B cell (primary cell): ENCODE results near the gene PGM5.

Source experiments
- CTCF ChIP-seq: fragments of 200-600 bp; IDR thresholded peaks from one replicate; pipeline ENCODE4 v1.8.0; 2022; ENCODE audit warnings: antibody characterized with exemption, mild to moderate bottlenecking
- EZH2 ChIP-seq: IDR thresholded peaks from 2 replicates; pipeline ENCODE4 v1.6.1; 2012; ENCODE audit warnings: borderline replicate concordance, low read depth, mild to moderate bottlenecking, moderate library complexity, low read length; ENCODE audit not compliant: insufficient read depth, poor library complexity, severe bottlenecking

- TF ChIP-seq CTCF (no peak), EZH2 (no peak)
Measured at GRCh38 chr9:68493541-68493940, 137.1 kb downstream of the PGM5 start.
